H9 (cell line): ENCODE results near the gene FGF21. TPM values are rescaled to one million over a fixed set of nuclear protein-coding genes. Genes with fewer than 3 reads are reported as not detected.

ENCODE experiments used
- DNase-seq: peaks from one replicate; pipeline ENCODE4 v3.0.0-alpha.2; 2017
- H2AFZ ChIP-seq: one replicate; pipeline ENCODE4 v1.6.1; 2013; ENCODE audit warnings: mild to moderate bottlenecking, low read length, control low read depth, moderate library complexity
- H2AK5ac ChIP-seq: 2 replicates; pipeline ENCODE4 v1.6.1; 2013; ENCODE audit warnings: low read length, control low read depth, mixed read lengths; ENCODE audit not compliant: insufficient read length
- H2BK120ac ChIP-seq: one replicate; pipeline ENCODE4 v1.6.1; 2013; ENCODE audit warnings: low read depth, mild to moderate bottlenecking, low read length, control low read depth, inconsistent platforms; ENCODE audit not compliant: poor library complexity, severe bottlenecking
- H2BK12ac ChIP-seq: 2 replicates; pipeline ENCODE4 v1.6.1; 2013; ENCODE audit warnings: low read length, control low read depth, mixed read lengths, low read depth; ENCODE audit not compliant: insufficient read length
- H2BK15ac ChIP-seq: 2 replicates; pipeline ENCODE4 v1.6.1; 2013; ENCODE audit warnings: low read depth, low read length, control low read depth
- H2BK20ac ChIP-seq: one replicate; pipeline ENCODE4 v1.6.1; 2013; ENCODE audit warnings: low read depth, mild to moderate bottlenecking, low read length, control low read depth, inconsistent platforms; ENCODE audit not compliant: poor library complexity, severe bottlenecking
- H2BK5ac ChIP-seq: 2 replicates; pipeline ENCODE4 v1.6.1; 2013; ENCODE audit warnings: low read length, control low read depth, mixed read lengths; ENCODE audit not compliant: insufficient read length
- H3K14ac ChIP-seq: 2 replicates; pipeline ENCODE4 v1.6.1; 2013; ENCODE audit warnings: low read length, control low read depth; ENCODE audit not compliant: insufficient read depth
- H3K18ac ChIP-seq: 2 replicates; pipeline ENCODE4 v1.6.1; 2013; ENCODE audit warnings: low read depth, mild to moderate bottlenecking, mixed read lengths, low read length, control low read depth; ENCODE audit not compliant: insufficient read length
- H3K23ac ChIP-seq: 2 replicates; pipeline ENCODE4 v1.6.1; 2013; ENCODE audit warnings: low read length, control low read depth, mixed read lengths, low read depth; ENCODE audit not compliant: insufficient read length
- H3K23me2 ChIP-seq: 2 replicates; pipeline ENCODE4 v1.6.1; 2013; ENCODE audit warnings: low read depth, mild to moderate bottlenecking, mixed read lengths, low read length, control low read depth; ENCODE audit not compliant: insufficient read length, poor library complexity, severe bottlenecking
- H3K27ac ChIP-seq: 2 replicates; pipeline ENCODE4 v1.5.1; 2013; ENCODE audit warnings: low read length, control low read depth, mixed read lengths, low read depth; ENCODE audit not compliant: insufficient read length
- H3K27me3 ChIP-seq: 2 replicates; pipeline ENCODE4 v1.6.1; 2013; ENCODE audit warnings: low read length, control low read depth, inconsistent platforms; ENCODE audit not compliant: insufficient read depth
- H3K4ac ChIP-seq: 2 replicates; pipeline ENCODE4 v1.6.1; 2013; ENCODE audit warnings: low read depth, mild to moderate bottlenecking, control low read depth, inconsistent platforms, low read length, moderate library complexity
- H3K4me1 ChIP-seq: 2 replicates; pipeline ENCODE4 v1.6.1; 2013; ENCODE audit warnings: low read length, control low read depth, inconsistent platforms; ENCODE audit not compliant: insufficient read depth
- H3K4me2 ChIP-seq: 2 replicates; pipeline ENCODE4 v1.6.1; 2013; ENCODE audit warnings: low read length, control low read depth, mixed read lengths; ENCODE audit not compliant: insufficient read length, insufficient read depth
- H3K56ac ChIP-seq: 2 replicates; pipeline ENCODE4 v1.6.1; 2013; ENCODE audit warnings: low read depth, mild to moderate bottlenecking, mixed read lengths, low read length, control low read depth; ENCODE audit not compliant: insufficient read length
- H3K79me1 ChIP-seq: 2 replicates; pipeline ENCODE4 v1.6.1; 2013; ENCODE audit warnings: low read depth, mild to moderate bottlenecking, moderate library complexity, low read length, control low read depth, inconsistent platforms; ENCODE audit not compliant: insufficient read depth, poor library complexity, severe bottlenecking
- H3K79me2 ChIP-seq: 2 replicates; pipeline ENCODE4 v1.6.1; 2013; ENCODE audit warnings: low read length, control low read depth, inconsistent platforms; ENCODE audit not compliant: insufficient read depth
- H3K9ac ChIP-seq: 2 replicates; pipeline ENCODE4 v1.6.1; 2013; ENCODE audit warnings: low read length, control low read depth, mixed read lengths; ENCODE audit not compliant: insufficient read length; ENCODE audit errors: extremely low read depth
- H3K9me3 ChIP-seq: one replicate; pipeline ENCODE4 v1.6.1; 2013; ENCODE audit warnings: low read depth, low read length, inconsistent platforms; ENCODE audit not compliant: control insufficient read depth
- H3T11ph ChIP-seq: one replicate; pipeline ENCODE4 v1.6.1; 2013; ENCODE audit warnings: mild to moderate bottlenecking, low read length, control low read depth, inconsistent platforms
- H4K20me1 ChIP-seq: one replicate; pipeline ENCODE4 v1.6.1; 2013; ENCODE audit not compliant: control insufficient read depth, insufficient read length, insufficient read depth
- H4K5ac ChIP-seq: 2 replicates; pipeline ENCODE4 v1.6.1; 2013; ENCODE audit warnings: low read depth, mild to moderate bottlenecking, mixed read lengths, low read length, control low read depth; ENCODE audit not compliant: insufficient read length
- H4K8ac ChIP-seq: replicated peaks from 2 replicates; pipeline ENCODE4 v1.6.1; 2013; ENCODE audit warnings: low read length, control low read depth, mixed read lengths, low read depth; ENCODE audit not compliant: insufficient read length
- H4K91ac ChIP-seq: 2 replicates; pipeline ENCODE4 v1.6.1; 2013; ENCODE audit warnings: low read depth, mild to moderate bottlenecking, moderate library complexity, mixed read lengths, low read length, control low read depth; ENCODE audit not compliant: insufficient read length
- H3K27ac Mint-ChIP-seq, 3 experiments: 2 replicates in 2 of 3; 3 replicates in 1 of 3; pipeline ENCODE4 v1.8.0; 2020 to 2021; ENCODE audit warnings: mixed read lengths in 3 of 3, mild to moderate bottlenecking in 1 of 3, moderate library complexity in 1 of 3
- H3K27me3 Mint-ChIP-seq: 2 replicates; pipeline ENCODE4 v1.8.0; 2021; ENCODE audit warnings: low read depth, mild to moderate bottlenecking, moderate library complexity, mixed read lengths
- H3K36me3 Mint-ChIP-seq, 3 experiments: 2 replicates in 2 of 3; 3 replicates in 1 of 3; pipeline ENCODE4 v1.8.0; 2020 to 2021; ENCODE audit warnings: low read depth in 3 of 3, mixed read lengths in 3 of 3; ENCODE audit not compliant: insufficient read depth in 1 of 3
- H3K4me1 Mint-ChIP-seq, 2 experiments: 2 replicates each; pipeline ENCODE4 v1.8.0; 2020; ENCODE audit warnings: mixed read lengths in 2 of 2
- H3K4me3 Mint-ChIP-seq, 2 experiments: 2 replicates in 1 of 2; 3 replicates in 1 of 2; pipeline ENCODE4 v1.8.0; 2020 to 2021; ENCODE audit warnings: mild to moderate bottlenecking in 2 of 2, mixed read lengths in 2 of 2, moderate library complexity in 1 of 2
- H3K9me3 Mint-ChIP-seq, 2 experiments: 2 replicates in 1 of 2; 3 replicates in 1 of 2; pipeline ENCODE4 v1.8.0; 2020; ENCODE audit warnings: mild to moderate bottlenecking in 2 of 2, mixed read lengths in 2 of 2, moderate library complexity in 1 of 2
- WGBS: extraction: QIAGEN DNeasy Blood & Tissue Kit; methylation state at CpG from one replicate; pipeline ENCODE4 v1.1.7; 2013; ENCODE audit warnings: missing lambda C conversion rate, low lambda C conversion rate, mixed read lengths; ENCODE audit not compliant: insufficient read length; ENCODE audit errors: extremely low coverage; 5-methylcytosine and 5-hydroxymethylcytosine counted together
- total RNA-seq: library from RNA; stranded (reverse); gene quantifications from 2 replicates; pipeline ENCODE4 v1.2.1, GENCODE V29; 2021
- TF ChIP-seq, protein P1 (sequence below): fragments of 200-600 bp; sonication (generic); conservative IDR thresholded peaks from 3 replicates; pipeline ENCODE4 v1.8.0; 2021; ENCODE audit warnings: antibody characterized with exemption, mild to moderate bottlenecking

Gene FGF21
- total RNA-seq, 1 experiment from 2014 or later: 0.90 TPM

DNA sequence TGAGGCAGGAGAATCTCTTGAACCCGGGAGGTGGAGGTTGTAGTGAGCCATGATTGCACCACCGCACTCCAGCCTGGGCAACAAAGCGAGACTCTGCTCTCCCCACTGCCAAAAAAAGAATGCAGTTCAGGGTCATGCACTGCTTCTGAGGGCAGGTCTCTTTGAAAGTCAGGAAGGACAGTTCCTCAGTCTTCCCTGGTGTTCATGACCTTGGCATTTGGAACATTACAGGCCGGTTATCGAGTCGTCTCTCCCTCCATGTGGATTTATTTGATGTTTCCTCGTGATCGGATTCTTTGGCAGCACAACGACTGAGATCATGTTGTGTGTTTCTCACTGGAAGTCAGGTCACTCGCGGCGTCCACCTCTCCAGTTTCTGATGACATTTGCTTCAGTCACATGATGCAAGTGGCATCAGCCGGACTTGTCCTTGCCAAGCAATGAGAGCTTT is 17.2 kb downstream of the FGF21 start:
- Histone ChIP-seq H4K5ac (no peak overlapping the region), H3K23me2 (no peaks in the 10 kb centered on the region), H2BK15ac (no peak overlapping the region), H3K56ac (no peak overlapping the region), H3K4ac (no peak overlapping the region), H4K8ac (no peak overlapping the region), H2BK12ac (no peak overlapping the region), H3K27ac (no peak overlapping the region), H2BK120ac (no peak overlapping the region), H4K20me1 (no peaks in the 10 kb centered on the region), H2BK20ac (no peak overlapping the region), H3K79me1 (no peaks in the 10 kb centered on the region), H2AK5ac (no peak overlapping the region), H3K18ac (no peak overlapping the region), H3K23ac (no peak overlapping the region), H3K4me1 (no peaks in the 10 kb centered on the region), H3K79me2 (no peaks in the 10 kb centered on the region), H3T11ph (no peak overlapping the region), H3K9me3 (no peaks in the 10 kb centered on the region), H3K27me3 (no peaks in the 10 kb centered on the region), H3K9ac (no peak overlapping the region), H2AFZ (no peak overlapping the region), H2BK5ac (no peak overlapping the region), H3K14ac (no peak overlapping the region), H4K91ac (no peak overlapping the region), H3K4me2 (no peak overlapping the region)
- H3K4me3 Mint-ChIP-seq: no peak overlapping the region
- TF ChIP-seq, protein P1, sequence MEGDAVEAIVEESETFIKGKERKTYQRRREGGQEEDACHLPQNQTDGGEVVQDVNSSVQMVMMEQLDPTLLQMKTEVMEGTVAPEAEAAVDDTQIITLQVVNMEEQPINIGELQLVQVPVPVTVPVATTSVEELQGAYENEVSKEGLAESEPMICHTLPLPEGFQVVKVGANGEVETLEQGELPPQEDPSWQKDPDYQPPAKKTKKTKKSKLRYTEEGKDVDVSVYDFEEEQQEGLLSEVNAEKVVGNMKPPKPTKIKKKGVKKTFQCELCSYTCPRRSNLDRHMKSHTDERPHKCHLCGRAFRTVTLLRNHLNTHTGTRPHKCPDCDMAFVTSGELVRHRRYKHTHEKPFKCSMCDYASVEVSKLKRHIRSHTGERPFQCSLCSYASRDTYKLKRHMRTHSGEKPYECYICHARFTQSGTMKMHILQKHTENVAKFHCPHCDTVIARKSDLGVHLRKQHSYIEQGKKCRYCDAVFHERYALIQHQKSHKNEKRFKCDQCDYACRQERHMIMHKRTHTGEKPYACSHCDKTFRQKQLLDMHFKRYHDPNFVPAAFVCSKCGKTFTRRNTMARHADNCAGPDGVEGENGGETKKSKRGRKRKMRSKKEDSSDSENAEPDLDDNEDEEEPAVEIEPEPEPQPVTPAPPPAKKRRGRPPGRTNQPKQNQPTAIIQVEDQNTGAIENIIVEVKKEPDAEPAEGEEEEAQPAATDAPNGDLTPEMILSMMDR: no peak
- WGBS: no CpG with 5 or more reads among the region's 13 CpGs
- H3K9me3 Mint-ChIP-seq: no peaks in the 10 kb centered on the region
- no peak for DNase-seq
- H3K4me1 Mint-ChIP-seq: peaks cover 4 to 8% of the 10 kb centered on the region in 2 experiments
- no peaks in the 10 kb centered on the region for H3K36me3 Mint-ChIP-seq
- no peak overlapping the region; a peak in 2 of 7 replicates for H3K27ac Mint-ChIP-seq
- H3K27me3 Mint-ChIP-seq: no peaks in the 10 kb centered on the region; the same call in 1 of the 2 replicates
